Neuronal stem cell (in vitro differentiated cells): ENCODE data around the gene NFIX.

ENCODE experiments used
- DNase-seq: peaks from one replicate; pipeline ENCODE4 v3.0.0-alpha.2; 2013; ENCODE audit warnings: low spot score
- H2AFZ ChIP-seq: one replicate; pipeline ENCODE4 v1.6.1; 2013; ENCODE audit warnings: mild to moderate bottlenecking, low read length, inconsistent platforms
- H2AK5ac ChIP-seq: 2 replicates; pipeline ENCODE4 v1.6.1; 2013; ENCODE audit warnings: low read depth, mild to moderate bottlenecking, inconsistent platforms, low read length, moderate library complexity, mixed read lengths
- H2BK120ac ChIP-seq: 2 replicates; pipeline ENCODE4 v1.6.1; 2013; ENCODE audit warnings: low read depth, mild to moderate bottlenecking, inconsistent platforms, low read length, moderate library complexity, mixed read lengths
- H2BK12ac ChIP-seq: one replicate; pipeline ENCODE4 v1.6.1; 2013; ENCODE audit warnings: low read length, inconsistent platforms
- H2BK15ac ChIP-seq: 2 replicates; pipeline ENCODE4 v1.6.1; 2013; ENCODE audit warnings: mild to moderate bottlenecking, low read length, inconsistent platforms, mixed read lengths
- H2BK5ac ChIP-seq: one replicate; pipeline ENCODE4 v1.6.1; 2013; ENCODE audit warnings: inconsistent platforms, mild to moderate bottlenecking, low read length, moderate library complexity
- H3K14ac ChIP-seq: one replicate; pipeline ENCODE4 v1.6.1; 2013; ENCODE audit warnings: low read length, inconsistent platforms
- H3K18ac ChIP-seq: 2 replicates; pipeline ENCODE4 v1.6.1; 2013; ENCODE audit warnings: low read length, inconsistent platforms
- H3K23ac ChIP-seq: 2 replicates; pipeline ENCODE4 v1.6.1; 2013; ENCODE audit warnings: low read depth, mild to moderate bottlenecking, mixed read lengths, low read length, inconsistent platforms; ENCODE audit not compliant: poor library complexity
- H3K27ac ChIP-seq: replicated peaks from 3 replicates; pipeline ENCODE4 v1.5.1; 2013; ENCODE audit warnings: low read length, inconsistent platforms
- H3K27me3 ChIP-seq, 3 experiments: 2 replicates each; pipeline ENCODE4 v1.6.1; 2013; ENCODE audit warnings: low read length in 3 of 3, mild to moderate bottlenecking in 2 of 3, inconsistent platforms in 1 of 3, low read depth in 1 of 3, mixed read lengths in 1 of 3, moderate library complexity in 1 of 3; ENCODE audit not compliant: control insufficient read depth in 3 of 3, insufficient read depth in 3 of 3
- H3K36me3 ChIP-seq, 2 donors: replicated peaks in 1 of 2; 2 replicates each; pipeline ENCODE4 v1.6.1; 2013; ENCODE audit warnings: low read length in 2 of 2; ENCODE audit not compliant: control insufficient read depth in 2 of 2, insufficient read depth in 2 of 2
- H3K4ac ChIP-seq: 2 replicates; pipeline ENCODE4 v1.6.1; 2013; ENCODE audit warnings: inconsistent platforms, mild to moderate bottlenecking, low read length, moderate library complexity
- H3K4me1 ChIP-seq, 2 donors: 1 replicate in 1 of 2; 2 replicates in 1 of 2; pipeline ENCODE4 v1.6.1; 2013; ENCODE audit warnings: low read length in 2 of 2, low read depth in 1 of 2; ENCODE audit not compliant: control insufficient read depth in 2 of 2, insufficient read depth in 1 of 2
- H3K4me2 ChIP-seq: one replicate; pipeline ENCODE4 v1.6.1; 2013; ENCODE audit warnings: mild to moderate bottlenecking, low read length, inconsistent platforms; ENCODE audit not compliant: insufficient read depth, poor library complexity, severe bottlenecking
- H3K4me3 ChIP-seq, 2 donors: 2 replicates each; pipeline ENCODE4 v1.5.1; 2013; ENCODE audit warnings: low read length in 2 of 2, mild to moderate bottlenecking in 2 of 2, inconsistent platforms in 1 of 2, moderate library complexity in 1 of 2
- H3K79me1 ChIP-seq: one replicate; pipeline ENCODE4 v1.6.1; 2013; ENCODE audit warnings: low read depth, mild to moderate bottlenecking, inconsistent platforms, low read length, moderate library complexity
- H3K9ac ChIP-seq: one replicate; pipeline ENCODE4 v1.6.1; 2013; ENCODE audit warnings: mild to moderate bottlenecking, low read depth, low read length, inconsistent platforms; ENCODE audit not compliant: poor library complexity
- H3K9me3 ChIP-seq, 2 donors: replicated peaks in 1 of 2; 2 replicates each; pipeline versions ENCODE3 to v1.6.1; 2013; ENCODE audit warnings: low read length in 2 of 2, mild to moderate bottlenecking in 2 of 2, inconsistent platforms in 1 of 2, low read depth in 1 of 2, mixed read lengths in 1 of 2, moderate library complexity in 1 of 2; ENCODE audit not compliant: control insufficient read depth in 2 of 2, insufficient read depth in 1 of 2
- H4K8ac ChIP-seq: one replicate; pipeline ENCODE4 v1.6.1; 2013; ENCODE audit warnings: low read depth, mild to moderate bottlenecking, inconsistent platforms, low read length, moderate library complexity
- H4K91ac ChIP-seq: one replicate; pipeline ENCODE4 v1.6.1; 2013; ENCODE audit warnings: low read length, low read depth, mild to moderate bottlenecking, inconsistent platforms; ENCODE audit not compliant: poor library complexity
- WGBS, 2 donors: extraction: QIAGEN DNeasy Blood & Tissue Kit; methylation state at CpG; one replicate each; pipeline ENCODE4 v1.1.7; 2013; ENCODE audit warnings: missing lambda C conversion rate in 2 of 2, mixed read lengths in 1 of 2; ENCODE audit not compliant: insufficient read length in 2 of 2, insufficient replicate concordance in 1 of 2; ENCODE audit errors: extremely low coverage in 2 of 2; 5-methylcytosine and 5-hydroxymethylcytosine counted together

The NFIX gene

DNA sequence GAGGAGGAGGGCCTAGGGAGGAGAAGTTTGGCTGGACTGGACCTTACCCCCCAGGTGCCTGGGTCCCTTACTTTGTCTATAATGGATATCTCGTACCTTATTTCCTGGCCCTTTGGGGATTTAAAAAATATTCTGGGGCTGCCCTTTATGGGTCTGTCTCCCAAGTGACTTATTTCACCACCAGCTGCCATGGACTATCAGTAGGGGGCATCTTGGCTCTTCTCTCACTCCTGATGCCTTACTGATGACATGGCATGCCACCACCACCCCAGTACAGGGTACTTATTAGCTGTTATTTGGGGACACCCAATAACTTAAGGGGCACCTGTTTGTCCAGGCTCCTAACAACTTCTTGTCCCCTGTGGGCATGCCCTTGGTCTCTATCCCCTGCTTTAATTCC lies 38.0 kb downstream of the NFIX start:
- Histone ChIP-seq H4K91ac (no peak overlapping the region), H3K4me2 (no peak overlapping the region), H3K4me3 (no peak overlapping the region), H3K27me3 (peaks cover 0 to 100% (median 72%) of the 10 kb centered on the region in 3 experiments), H2BK12ac (no peak overlapping the region), H2AK5ac (no peak overlapping the region), H3K9ac (no peak overlapping the region), H3K14ac (no peak overlapping the region), H3K27ac (no peak overlapping the region), H3K4me1 (peaks cover 6 to 7% of the 10 kb centered on the region in 2 donors), H3K79me1 (no peaks in the 10 kb centered on the region), H2BK120ac (no peak overlapping the region), H3K4ac (no peak overlapping the region), H3K36me3 (no peaks in the 10 kb centered on the region), H2BK5ac (no peak overlapping the region), H3K18ac (no peak overlapping the region), H3K23ac (no peak overlapping the region), H2BK15ac (no peak overlapping the region), H4K8ac (no peak overlapping the region), H2AFZ (no peak overlapping the region), H3K9me3 (peaks cover 0 to 8% of the 10 kb centered on the region in 2 donors)
- WGBS, 2 donors = no CpG with 5 or more reads among the region's 1 CpG
- no peak for DNase-seq

DNA sequence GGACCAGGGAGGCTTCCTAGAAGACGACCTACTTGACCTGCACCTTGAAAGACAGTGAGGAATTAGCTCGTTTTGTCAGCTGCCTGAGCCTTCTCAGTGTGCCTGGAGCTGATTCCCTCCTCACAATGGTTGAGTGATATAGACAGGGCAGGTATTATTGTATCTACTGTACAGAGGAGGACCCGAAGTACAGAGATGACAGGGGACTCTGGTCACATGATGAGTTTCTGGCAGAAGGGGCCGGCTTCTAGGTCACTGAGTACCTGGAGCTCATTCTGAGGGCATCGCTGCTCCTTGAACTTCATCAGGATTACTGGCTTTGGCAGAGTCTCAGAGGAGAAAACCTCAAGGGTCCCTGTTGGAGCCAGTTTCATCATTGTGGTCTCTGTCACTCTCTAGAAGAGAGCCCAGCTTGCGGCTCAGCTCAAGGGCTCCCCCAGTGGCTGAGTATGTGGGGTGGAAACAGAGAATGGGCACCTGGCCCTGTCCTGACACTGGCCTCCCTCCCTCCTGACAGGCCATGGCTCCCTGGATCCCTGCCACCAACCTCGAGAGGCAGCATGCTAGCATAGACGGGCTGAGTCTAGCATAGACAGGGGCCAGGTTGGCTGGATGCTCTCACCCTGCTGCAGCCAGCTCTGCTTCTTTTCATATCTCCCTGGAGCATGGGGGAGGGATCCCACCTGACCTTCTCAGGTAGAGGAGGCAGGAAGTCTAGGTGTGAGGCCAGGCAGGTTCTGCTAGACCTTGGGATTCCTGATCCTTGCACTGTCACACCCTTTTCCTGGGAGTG lies 38.7 kb downstream of the NFIX start:
- no peak overlapping the region for H2BK15ac ChIP-seq
- no peak for DNase-seq
- no peak overlapping the region for H3K4me2 ChIP-seq
- H2AFZ ChIP-seq = no peak overlapping the region
- H3K9ac ChIP-seq = peak overlapping the region; percentile 24
- no peak overlapping the region for H2BK120ac ChIP-seq
- peaks cover 0 to 8% of the 10 kb centered on the region in 2 donors for H3K9me3 ChIP-seq
- H4K91ac ChIP-seq = no peak overlapping the region
- H3K14ac ChIP-seq = no peak overlapping the region
- peak overlapping the region in 1 of 2 donors; percentile 3 for H3K4me3 ChIP-seq
- H3K27me3 ChIP-seq = peaks cover 0 to 100% (median 69%) of the 10 kb centered on the region in 3 experiments
- no peak overlapping the region for H3K27ac ChIP-seq
- H2AK5ac ChIP-seq = no peak overlapping the region
- no peaks in the 10 kb centered on the region for H3K79me1 ChIP-seq
- H3K36me3 ChIP-seq = no peaks in the 10 kb centered on the region
- H4K8ac ChIP-seq = no peak overlapping the region
- peak overlapping the region; percentile 7 for H3K18ac ChIP-seq
- no peak overlapping the region for H2BK12ac ChIP-seq
- H3K4me1 ChIP-seq = peaks cover 6 to 7% of the 10 kb centered on the region in 2 donors
- WGBS, 2 donors = no CpG with 5 or more reads among the region's 8 CpGs
- H2BK5ac ChIP-seq = no peak overlapping the region
- H3K4ac ChIP-seq = no peak overlapping the region
- no peak overlapping the region for H3K23ac ChIP-seq

DNA sequence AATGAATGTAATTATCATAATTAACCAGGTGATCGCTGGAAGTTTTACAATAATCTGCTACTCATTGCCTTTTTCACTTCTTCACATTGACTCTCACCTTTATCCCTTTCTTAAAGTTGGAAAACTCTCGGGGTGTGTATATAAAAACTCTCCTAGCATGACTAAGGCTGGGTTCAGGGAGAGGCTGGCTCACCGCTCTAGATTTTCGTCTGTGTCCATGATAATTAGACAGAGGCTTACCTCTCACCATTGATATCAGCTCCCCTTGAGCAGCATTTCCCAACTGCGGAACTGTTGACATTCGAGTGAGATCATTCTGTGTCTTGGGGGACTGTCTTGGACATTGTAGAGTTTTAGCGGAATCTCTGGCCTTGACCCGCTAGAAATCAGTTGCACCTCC lies 39.4 kb downstream of the NFIX start:
- no CpG with 5 or more reads among the region's 8 CpGs for WGBS, 2 donors
- Histone ChIP-seq H2BK5ac (no peak overlapping the region), H3K23ac (no peak overlapping the region), H2BK120ac (no peak overlapping the region), H3K4me3 (no peak overlapping the region), H4K8ac (no peak overlapping the region), H2AK5ac (no peak overlapping the region), H3K14ac (no peak overlapping the region), H2BK15ac (no peak overlapping the region), H3K18ac (no peak overlapping the region), H3K4ac (no peak overlapping the region), H2BK12ac (no peak overlapping the region), H3K9me3 (peaks cover 0 to 5% of the 10 kb centered on the region in 2 donors), H3K4me2 (no peak overlapping the region), H3K36me3 (no peaks in the 10 kb centered on the region), H3K79me1 (no peaks in the 10 kb centered on the region), H3K27ac (no peak overlapping the region), H2AFZ (no peak overlapping the region), H4K91ac (no peak overlapping the region), H3K27me3 (peaks cover 0 to 100% (median 68%) of the 10 kb centered on the region in 3 experiments), H3K4me1 (peaks cover 6 to 7% of the 10 kb centered on the region in 2 donors), H3K9ac (no peak overlapping the region)
- no peak for DNase-seq

DNA sequence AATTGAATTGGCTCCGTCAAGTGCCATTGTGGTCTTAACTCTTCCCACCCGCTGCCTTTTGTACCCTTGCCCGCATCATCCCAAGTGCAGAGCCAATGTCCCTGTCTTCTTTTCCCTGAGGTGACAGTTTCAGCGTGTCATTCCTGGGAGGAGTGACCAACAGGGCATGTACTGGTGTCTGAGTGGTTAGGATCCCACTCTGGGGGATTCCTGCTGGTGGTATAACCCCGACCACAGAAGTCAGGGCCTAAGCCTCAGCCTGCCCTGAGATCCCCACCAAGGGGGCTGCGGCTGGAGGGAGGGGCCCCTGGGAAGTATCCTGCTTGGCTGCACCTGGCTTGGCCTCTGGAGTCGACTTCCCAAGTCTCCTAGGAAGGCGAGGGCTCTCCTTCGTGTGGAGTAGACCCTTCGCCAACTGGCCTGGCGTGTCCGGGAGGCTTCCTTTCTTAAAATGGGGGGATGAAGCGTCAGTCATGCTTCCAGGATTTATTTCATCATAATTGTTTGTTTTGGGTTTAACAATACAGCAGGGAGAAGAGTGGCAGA lies 40.6 kb downstream of the NFIX start:
- Histone ChIP-seq H3K27ac (no peak overlapping the region), H2BK120ac (no peak overlapping the region), H4K8ac (no peak overlapping the region), H2BK5ac (no peak overlapping the region), H3K27me3 (peaks cover 0 to 100% (median 67%) of the 10 kb centered on the region in 3 experiments), H4K91ac (no peak overlapping the region), H3K9ac (no peak overlapping the region), H3K23ac (no peak overlapping the region), H2BK12ac (no peak overlapping the region), H3K4me2 (no peak overlapping the region), H3K4me3 (no peak overlapping the region), H3K14ac (no peak overlapping the region), H3K9me3 (no peaks in the 10 kb centered on the region), H3K4ac (no peak overlapping the region), H3K4me1 (peaks cover 6 to 7% of the 10 kb centered on the region in 2 donors), H2AK5ac (no peak overlapping the region), H2BK15ac (no peak overlapping the region), H3K79me1 (no peaks in the 10 kb centered on the region), H3K36me3 (no peaks in the 10 kb centered on the region), H3K18ac (no peak overlapping the region), H2AFZ (no peak overlapping the region)
- no CpG with 5 or more reads among the region's 13 CpGs for WGBS, 2 donors
- no peak for DNase-seq
